Stomach (tissue), 19 donors: ENCODE measurements around the gene SMIM24. TPM values are rescaled to one million over a fixed set of nuclear protein-coding genes. Genes with fewer than 3 reads are reported as not detected.
"Not testable (repeated sequence)": the region's sequence is repeated elsewhere in the genome, so short reads cannot be mapped to it uniquely, and the experiment has no call there.

Experiments
- DNase-seq, 2 donors: peaks; one replicate each; pipeline versions ENCODE4 v3.0.0 to v3.0.0-alpha.2; 2013 to 2019
- H3K27ac ChIP-seq, 5 donors: fragments of 200-600 bp in 4 of 5; sonication (generic) in 4 of 5; one replicate each; pipeline ENCODE4 v1.5.1; 2013 to 2019; ENCODE audit warnings: mild to moderate bottlenecking in 1 of 5, moderate library complexity in 1 of 5
- H3K27me3 ChIP-seq, 3 donors: fragments of 200-600 bp; sonication (generic); one replicate each; pipeline ENCODE4 v1.5.1; 2017 to 2019; ENCODE audit warnings: mixed run types in 1 of 3
- H3K36me3 ChIP-seq, 4 donors: fragments of 200-600 bp; sonication (generic); 1 replicate in 3 of 4; 2 replicates in 1 of 4; pipeline ENCODE4 v1.5.1; 2016 to 2019
- H3K4me1 ChIP-seq, 4 donors: fragments of 200-600 bp; sonication (generic); one replicate each; pipeline ENCODE4 v1.5.1; 2016 to 2019
- H3K4me3 ChIP-seq, 4 donors: fragments of 200-600 bp; sonication (generic) in 3 of 4; one replicate each; pipeline ENCODE4 v1.5.1; 2016 to 2019; ENCODE audit warnings: mild to moderate bottlenecking in 1 of 4
- H3K9me3 ChIP-seq, 4 donors: fragments of 200-600 bp; sonication (generic); one replicate each; pipeline ENCODE4 v1.5.1; 2016 to 2019
- CTCF ChIP-seq, 7 experiments: fragments of 450-650 bp in 4 of 7; fragments of 200-600 bp in 3 of 7; sonication (generic) in 3 of 7; IDR thresholded peaks; one replicate each; pipeline ENCODE4 v1.5.1; 2016 to 2019; ENCODE audit warnings: antibody characterized with exemption in 7 of 7, control low read depth in 2 of 7, mild to moderate bottlenecking in 1 of 7
- EP300 ChIP-seq: sonication (generic); formaldehyde crosslinking; IDR thresholded peaks from one replicate; pipeline ENCODE4 v1.6.1; 2017; ENCODE audit warnings: antibody characterized with exemption
- POLR2A ChIP-seq, 4 donors: fragments of 450-650 bp; IDR thresholded peaks; one replicate each; pipeline ENCODE4 v1.6.1; 2016; ENCODE audit warnings: antibody characterized with exemption in 4 of 4, control low read depth in 2 of 4, mild to moderate bottlenecking in 1 of 4, moderate library complexity in 1 of 4
- POLR2AphosphoS5 ChIP-seq, 3 donors: sonication (generic); formaldehyde crosslinking; IDR thresholded peaks; one replicate each; pipeline ENCODE4 v1.6.1; 2016; ENCODE audit warnings: antibody characterized with exemption in 3 of 3
- WGBS, 5 donors: extraction: QIAGEN DNeasy Blood & Tissue Kit in 3 of 5; methylation state at CpG; one replicate each; pipeline versions ENCODE4 v1.1.5 to v1.1.7; 2013 to 2018; 5-methylcytosine and 5-hydroxymethylcytosine counted together
- intact Hi-C: fragments of 100-400 bp; cut with DNase I; formaldehyde crosslinking; loops from one replicate; pipeline ENCODE4 v1.15.1; 2023; ENCODE audit warnings: low total_unique reads
- long read RNA-seq, 10 donors: transcript quantifications; one replicate each; lab custom pipeline, GENCODE V29; 2026
- polyA plus RNA-seq, 3 donors: library from polyadenylated mRNA; stranded (reverse); fragments of 200-250 nt; gene quantifications; one replicate each; pipeline ENCODE4 v1.2.3, GENCODE V29; 2013
- total RNA-seq, 5 donors: library from RNA; depleted of rRNA; stranded (reverse); fragments of >200 nt; gene quantifications; one replicate each; pipeline versions ENCODE4 v1.1.0 to v1.2.3, GENCODE V29; 2014 to 2016
- donor health status: healthy with polysubstance abuse.
- donor health status: Bipolar disorder and iron deficiency.
- donor health status: healthy.

The SMIM24 gene
- 100 to 1,000 TPM in 1 of 5 donors, 10 to 100 TPM in 1, 1 to 10 TPM in 2, not detected in 1; 1.4 to 178 (median 38.3) TPM for total RNA-seq
- 100 to 1,000 TPM in 1 of 3 donors, 10 to 100 TPM in 2; 14.1 to 116 (median 68.7) TPM for polyA plus RNA-seq
- long read RNA-seq, donor 1, transcript SMIM24-201 (4 exons, 1,329 nt): major isoform, 22 of 25 reads
- long read RNA-seq, donor 1, partial matches to known transcripts: 0 of 25 reads
- long read RNA-seq, donor 1, other reads (novel, unspliced or antisense): 0 of 25 reads
- long read RNA-seq, donor 2, transcript SMIM24-203 (3 exons, 820 nt): minor isoform, 6 of 60 reads
- long read RNA-seq, donor 2, transcript SMIM24-201 (4 exons, 1,329 nt): major isoform, 51 of 60 reads
- long read RNA-seq, donor 2, partial matches to known transcripts: 0 of 60 reads
- long read RNA-seq, donor 2, other reads (novel, unspliced or antisense): 0 of 60 reads
- long read RNA-seq, donor 3, transcript SMIM24-203 (3 exons, 820 nt): minor isoform, 10 of 50 reads
- long read RNA-seq, donor 3, transcript SMIM24-201 (4 exons, 1,329 nt): major isoform, 29 of 50 reads
- long read RNA-seq, donor 3, partial matches to known transcripts: 9 of 50 reads
- long read RNA-seq, donor 3, other reads (novel, unspliced or antisense): 0 of 50 reads
- long read RNA-seq, donor 4, transcript SMIM24-201 (4 exons, 1,329 nt): major isoform, 5 of 5 reads
- long read RNA-seq, donor 4, partial matches to known transcripts: 0 of 5 reads
- long read RNA-seq, donor 4, other reads (novel, unspliced or antisense): 0 of 5 reads
- long read RNA-seq, donor 5, transcript SMIM24-204 (2 exons, 660 nt): minor isoform, 9 of 67 reads
- long read RNA-seq, donor 5, transcript SMIM24-203 (3 exons, 820 nt): minor isoform, 10 of 67 reads
- long read RNA-seq, donor 5, transcript SMIM24-201 (4 exons, 1,329 nt): major isoform, 40 of 67 reads
- long read RNA-seq, donor 5, partial matches to known transcripts: 8 of 67 reads
- long read RNA-seq, donor 5, other reads (novel, unspliced or antisense): 0 of 67 reads
- long read RNA-seq, donor 6, transcript SMIM24-201 (4 exons, 1,329 nt): major isoform, 91 of 105 reads
- long read RNA-seq, donor 6, transcript SMIM24-203 (3 exons, 820 nt): minor isoform, 11 of 105 reads
- long read RNA-seq, donor 6, partial matches to known transcripts: 0 of 105 reads
- long read RNA-seq, donor 6, other reads (novel, unspliced or antisense): 0 of 105 reads
- long read RNA-seq, donor 7, transcript SMIM24-203 (3 exons, 820 nt): minor isoform, 10 of 93 reads
- long read RNA-seq, donor 7, transcript SMIM24-204 (2 exons, 660 nt): minor isoform, 7 of 93 reads
- long read RNA-seq, donor 7, transcript SMIM24-201 (4 exons, 1,329 nt): major isoform, 47 of 93 reads
- long read RNA-seq, donor 7, partial matches to known transcripts: 29 of 93 reads
- long read RNA-seq, donor 7, other reads (novel, unspliced or antisense): 0 of 93 reads
- long read RNA-seq, donor 8, transcript SMIM24-204 (2 exons, 660 nt): minor isoform, 6 of 56 reads
- long read RNA-seq, donor 8, transcript SMIM24-203 (3 exons, 820 nt): minor isoform, 8 of 56 reads
- long read RNA-seq, donor 8, transcript SMIM24-201 (4 exons, 1,329 nt): major isoform, 41 of 56 reads
- long read RNA-seq, donor 8, partial matches to known transcripts: 0 of 56 reads
- long read RNA-seq, donor 8, other reads (novel, unspliced or antisense): 0 of 56 reads
- long read RNA-seq, donor 9, transcript SMIM24-203 (3 exons, 820 nt): minor isoform, 9 of 96 reads
- long read RNA-seq, donor 9, transcript SMIM24-201 (4 exons, 1,329 nt): major isoform, 54 of 96 reads
- long read RNA-seq, donor 9, transcript SMIM24-204 (2 exons, 660 nt): minor isoform, 5 of 96 reads
- long read RNA-seq, donor 9, partial matches to known transcripts: 28 of 96 reads
- long read RNA-seq, donor 9, other reads (novel, unspliced or antisense): 0 of 96 reads
- long read RNA-seq, donor 10, transcript SMIM24-201 (4 exons, 1,329 nt): major isoform, 44 of 64 reads
- long read RNA-seq, donor 10, transcript SMIM24-203 (3 exons, 820 nt): minor isoform, 13 of 64 reads
- long read RNA-seq, donor 10, partial matches to known transcripts: 6 of 64 reads
- long read RNA-seq, donor 10, other reads (novel, unspliced or antisense): 0 of 64 reads

- intact Hi-C loops: no loop called here
- H3K4me3 ChIP-seq: peak within 1 kb of the TSS; percentile 32 to 40 (median 38)
- peaks cover 0 to 7% (median 0%) of the 10 kb centered on the region in 4 donors for H3K36me3 ChIP-seq
- peak; percentile 88 to 89 for DNase-seq
- H3K27me3 ChIP-seq: peaks cover 0 to 71% (median 11%) of the 10 kb centered on the region in 3 donors
- no peak for TF ChIP-seq POLR2A (IDR thresholded peaks at IDR 0.05)
- no peak for TF ChIP-seq CTCF (IDR thresholded peaks at IDR 0.05)
- peak in 2 of 3 donors; percentile 76 to 86 for TF ChIP-seq POLR2AphosphoS5 (IDR thresholded peaks at IDR 0.05)
- H3K9me3 ChIP-seq: no peaks in the 10 kb centered on the region
- H3K4me1 ChIP-seq: peaks cover 7 to 52% (median 38%) of the 10 kb centered on the region in 4 donors
- WGBS, 5 donors: 24 to 47% (median 31%) methylated on average over 9 to 27 of the region's 27 CpGs
- H3K27ac ChIP-seq: peak within 1 kb of the TSS; percentile 45 to 89 (median 83)
Measured at GRCh38 chr19:3480383-3481091, at the start of gene SMIM24. TSS of gene SMIM24 (minus strand) at chr19:3480525. CDS start at chr19:3480463, 62 bp downstream.

GRCh38 chr19:3529299-3529698 lies 49.0 kb upstream of the SMIM24 start:
- H3K4me3 ChIP-seq, H3K27me3 ChIP-seq, H3K27ac ChIP-seq, intact Hi-C loops, H3K4me1 ChIP-seq, H3K9me3 ChIP-seq, DNase-seq: not testable (repeated sequence)
- 92 to 100% (median 99%) methylated on average over 7 of the region's 7 CpGs for WGBS, 5 donors
- peaks cover 73 to 82% (median 78%) of the 10 kb centered on the region in 4 donors for H3K36me3 ChIP-seq

- DNase-seq: no peak
- Histone ChIP-seq H3K36me3 (peaks cover 74 to 82% (median 78%) of the 10 kb centered on the region in 4 donors), H3K4me3 (no peak overlapping the region), H3K27me3 (no peaks in the 10 kb centered on the region), H3K9me3 (no peaks in the 10 kb centered on the region), H3K4me1 (no peaks in the 10 kb centered on the region), H3K27ac (no peak overlapping the region)
- intact Hi-C loops: no loop called here
- TF ChIP-seq EP300 (no peak), CTCF (IDR thresholded peaks at IDR 0.05) (no peak), POLR2A (IDR thresholded peaks at IDR 0.05) (no peak), POLR2AphosphoS5 (IDR thresholded peaks at IDR 0.05) (no peak)
- WGBS, 5 donors: 90 to 99% (median 97%) methylated on average over 20 of the region's 20 CpGs
Measured at GRCh38 chr19:3528539-3529211, 48.4 kb upstream of the SMIM24 start.
